HG03460 (cell line): ENCODE measurements around the gene MTHFR.

Experiments
- ATAC-seq: cut with Tn5 transposase; IDR thresholded peaks from one replicate; pipeline ENCODE4 v1.9.1; 2021; ENCODE audit not compliant: unreplicated experiment

MTHFR gene

GRCh38 chr1:11783556-11783955, 22.2 kb downstream of the MTHFR start:
- ATAC-seq = no peak

GRCh38 chr1:11782127-11782708, 23.5 kb downstream of the MTHFR start:
- ATAC-seq = no peak

GRCh38 chr1:11781297-11781696, 24.5 kb downstream of the MTHFR start:
- ATAC-seq = no peak

- no peak for ATAC-seq
Measured at GRCh38 chr1:11780380-11781147, 25.2 kb downstream of the MTHFR start.

- ATAC-seq = no peak
Measured at GRCh38 chr1:11779715-11780379, 25.9 kb downstream of the MTHFR start.

- no peak for ATAC-seq
Measured at GRCh38 chr1:11778844-11779623, 26.7 kb downstream of the MTHFR start.

GRCh38 chr1:11778336-11778735, 27.4 kb downstream of the MTHFR start:
- no peak for ATAC-seq

GRCh38 chr1:11777658-11778322, 28.0 kb downstream of the MTHFR start:
- ATAC-seq = no peak

GRCh38 chr1:11774753-11775152, 31.0 kb downstream of the MTHFR start:
- ATAC-seq = no peak

GRCh38 chr1:11772458-11772857, 33.3 kb downstream of the MTHFR start:
- ATAC-seq = no peak

- no peak for ATAC-seq
Measured at GRCh38 chr1:11771481-11772043, 34.2 kb downstream of the MTHFR start.

- ATAC-seq = no peak
Measured at GRCh38 chr1:11770011-11770410, 35.8 kb downstream of the MTHFR start.

- ATAC-seq = no peak
Measured at GRCh38 chr1:11769274-11769673, 36.5 kb downstream of the MTHFR start.

- ATAC-seq = no peak
Measured at GRCh38 chr1:11768821-11769220, 36.9 kb downstream of the MTHFR start.

- no peak for ATAC-seq
Measured at GRCh38 chr1:11767922-11768704, 37.7 kb downstream of the MTHFR start.

- ATAC-seq = no peak
Measured at GRCh38 chr1:11766429-11766776, 39.4 kb downstream of the MTHFR start.

- no peak for ATAC-seq
Measured at GRCh38 chr1:11765661-11766428, 39.9 kb downstream of the MTHFR start.

- no peak for ATAC-seq
Measured at GRCh38 chr1:11764519-11764918, 41.2 kb downstream of the MTHFR start.

- ATAC-seq = no peak
Measured at GRCh38 chr1:11764115-11764514, 41.6 kb downstream of the MTHFR start.
